NCI-H510A (cell line): Measurements from ENCODE around the gene CTIF.

Source experiments
- DNase-seq: peaks from one replicate; lab custom pipeline; 2025; lab: John Stamatoyannopoulos, UW

The CTIF gene

GRCh38 chr18:48851599-48851960, 312.7 kb downstream of the CTIF start:
- no peak for DNase-seq

GRCh38 chr18:48852292-48852691, 313.5 kb downstream of the CTIF start:
- no peak for DNase-seq

GRCh38 chr18:48852794-48853193, 314.0 kb downstream of the CTIF start:
- no peak for DNase-seq

GRCh38 chr18:48853588-48853987, 314.8 kb downstream of the CTIF start:
- DNase-seq = no peak

GRCh38 chr18:48854780-48855179, 315.9 kb downstream of the CTIF start:
- DNase-seq = no peak

- DNase-seq = no peak
These were observed 316.9 kb downstream of the CTIF start for GRCh38 chr18:48855422-48856377.

GRCh38 chr18:48857023-48857694, 318.3 kb downstream of the CTIF start:
- DNase-seq = no peak

GRCh38 chr18:48858676-48859075, 319.8 kb downstream of the CTIF start:
- DNase-seq = no peak

GRCh38 chr18:48859311-48860268, 320.8 kb downstream of the CTIF start:
- DNase-seq = no peak

- no peak for DNase-seq
These were observed 321.7 kb downstream of the CTIF start for GRCh38 chr18:48860269-48861180.

- no peak for DNase-seq
These were observed 322.4 kb downstream of the CTIF start for GRCh38 chr18:48861181-48861708.

- no peak for DNase-seq
These were observed 323.3 kb downstream of the CTIF start for GRCh38 chr18:48862132-48862531.

GRCh38 chr18:48862678-48863270, 323.9 kb downstream of the CTIF start:
- DNase-seq = no peak

- DNase-seq = no peak
These were observed 324.7 kb downstream of the CTIF start for GRCh38 chr18:48863432-48864065.

- DNase-seq = no peak
These were observed 326.0 kb downstream of the CTIF start for GRCh38 chr18:48864876-48865275.

GRCh38 chr18:48866028-48866733, 327.4 kb downstream of the CTIF start:
- peak; percentile 76 for DNase-seq

GRCh38 chr18:48866856-48867255, 328.0 kb downstream of the CTIF start:
- DNase-seq = no peak

- DNase-seq = no peak
These were observed 329.1 kb downstream of the CTIF start for GRCh38 chr18:48867978-48868377.
